K562 treated with DMSO at 1 percent for 12 hours (cell line): ENCODE measurements around the gene AAMDC. TPM values are rescaled to one million over a fixed set of nuclear protein-coding genes. Genes with fewer than 3 reads are reported as not detected.

Experiments used
- total RNA-seq: library from RNA; unstranded; fragments of 300-600 nt; gene quantifications from 2 replicates; pipeline ENCODE4 v1.2.3, GENCODE V29; 2022; ENCODE audit not compliant: insufficient read depth

The AAMDC gene
- 63.6 and 76.3 TPM in 2 replicates for total RNA-seq

DNA sequence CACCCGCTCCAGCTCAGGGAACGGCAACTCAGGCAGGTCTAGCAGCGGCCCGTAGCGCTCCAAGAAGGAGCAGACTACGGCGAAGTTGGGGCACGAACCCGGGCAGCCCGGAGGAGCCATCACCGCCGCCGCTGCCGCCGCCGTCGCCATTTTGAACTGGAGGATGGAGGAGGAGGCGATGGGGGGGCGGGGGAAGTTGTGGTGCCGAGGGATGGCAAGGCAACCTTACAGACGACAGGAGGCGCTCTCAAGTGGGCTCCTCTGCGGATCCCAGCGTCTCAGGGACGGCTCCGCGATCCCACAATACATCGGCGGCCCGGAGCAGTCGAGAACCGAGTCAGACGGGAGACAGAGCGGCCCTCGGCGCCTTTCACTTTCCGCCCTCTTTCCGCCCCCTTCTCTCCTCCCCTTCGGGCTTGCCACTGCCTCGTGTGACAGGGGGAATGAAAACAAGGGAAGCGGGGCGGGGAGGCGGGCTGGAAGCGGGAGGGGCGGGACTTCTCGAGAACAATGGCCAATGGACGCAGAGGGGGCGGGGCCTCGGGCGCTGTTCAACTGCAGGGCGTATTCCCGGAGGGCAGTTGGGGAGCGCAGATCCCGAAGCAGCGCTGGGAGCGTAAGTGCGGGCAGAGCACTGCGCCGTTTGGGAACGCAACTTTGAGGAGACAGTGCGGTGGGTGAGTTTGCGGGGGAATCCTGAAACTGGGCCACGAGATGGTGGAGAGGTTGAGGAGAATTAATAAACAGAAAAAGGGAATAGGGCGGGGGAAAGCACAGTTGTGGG lies at the start of gene AAMDC, which contains the start of gene RSF1:
Gene AAMDC (plus strand): TSS at position 580 of the 784 bp plus-strand sequence. CDS start 21,353 bp downstream, outside the sequence.
Gene RSF1 (minus strand): TSS at position 158 of the 784 bp plus-strand sequence. CDS start 8 bp downstream, at position 150.

Other genes starting within 250 kb of the AAMDC start
- 1.3 and 3.6 TPM in 2 replicates for gene AQP11, start 231.2 kb upstream of the AAMDC start, total RNA-seq
- 109 and 131 TPM in 2 replicates for gene CLNS1A, start 183.3 kb upstream of the AAMDC start, total RNA-seq
- 28.7 and 30.5 TPM in 2 replicates for gene RSF1, start 422 bp upstream of the AAMDC start, total RNA-seq
- 22.2 and 46.1 TPM in 2 replicates for gene INTS4, start 173.5 kb downstream of the AAMDC start, total RNA-seq
- not detected in 2 replicates for gene KCTD14, start 202.1 kb downstream of the AAMDC start, total RNA-seq
- 1.7 and 1.8 TPM in 2 replicates for gene THRSP, start 242.7 kb downstream of the AAMDC start, total RNA-seq